C4-2B (cell line): Measurements from ENCODE around the gene TIMM21.
A peak's percentile ranks its signal among the peaks of the same experiment; 100 is the strongest.

Experiments
- H3K27ac ChIP-seq: fragments of 450-650 bp; 2 replicates; pipeline ENCODE4 v1.5.1; 2017
- ZFX ChIP-seq: fragments of 450-650 bp; IDR thresholded peaks from 2 replicates; pipeline ENCODE4 v1.6.1; 2017
- TF ChIP-seq, protein P1 (sequence below): fragments of 450-650 bp; conservative IDR thresholded peaks from 2 replicates; pipeline ENCODE4 v1.5.1; 2017; ENCODE audit warnings: mild to moderate bottlenecking

Gene TIMM21

DNA sequence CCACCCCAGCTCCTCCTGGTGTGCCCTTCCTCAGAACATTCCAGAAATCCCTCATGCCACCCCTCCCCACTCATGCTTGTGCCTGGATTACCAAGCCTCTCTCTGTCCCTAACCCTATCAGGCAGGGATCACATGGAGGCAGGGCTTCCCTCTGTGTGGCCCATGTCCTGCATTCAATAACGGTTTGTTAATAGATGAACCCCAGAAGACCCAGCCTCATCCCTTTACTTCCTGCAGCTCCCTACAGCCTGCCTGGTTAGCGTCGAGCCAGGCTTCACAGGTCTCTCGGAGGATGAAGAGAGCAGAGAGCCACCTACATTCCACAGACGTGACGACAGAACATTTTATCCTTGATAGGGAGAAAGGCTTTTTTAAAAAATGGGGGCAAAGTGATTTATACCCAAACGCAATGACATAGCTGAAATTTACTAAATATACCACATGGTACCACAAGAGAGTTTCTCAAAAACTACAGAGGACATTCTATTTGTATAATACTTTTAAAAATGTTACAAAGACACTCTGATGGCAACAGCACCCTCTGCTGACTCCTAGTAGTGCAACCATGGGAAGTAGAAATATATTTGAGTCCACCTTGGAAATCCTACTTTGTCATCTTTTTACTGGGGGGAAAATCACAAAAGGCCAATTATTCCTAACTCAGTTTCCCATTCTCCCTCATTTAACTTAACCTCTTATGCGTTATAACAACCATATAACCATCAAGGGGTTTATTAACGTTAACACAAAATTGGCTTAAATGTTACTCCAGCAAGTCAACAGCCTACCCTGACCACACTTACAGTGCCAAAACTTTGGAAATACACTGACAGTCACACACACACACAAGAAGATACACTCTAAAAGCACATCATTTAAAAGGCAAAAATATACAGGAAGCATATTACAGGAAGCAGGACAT, 31.4 kb upstream of the TIMM21 start:
- H3K27ac ChIP-seq, result peak overlapping the region; percentile 57; the same call in 1 of the 2 replicates
- TF ChIP-seq ZFX, result no peak
- TF ChIP-seq, protein P1, sequence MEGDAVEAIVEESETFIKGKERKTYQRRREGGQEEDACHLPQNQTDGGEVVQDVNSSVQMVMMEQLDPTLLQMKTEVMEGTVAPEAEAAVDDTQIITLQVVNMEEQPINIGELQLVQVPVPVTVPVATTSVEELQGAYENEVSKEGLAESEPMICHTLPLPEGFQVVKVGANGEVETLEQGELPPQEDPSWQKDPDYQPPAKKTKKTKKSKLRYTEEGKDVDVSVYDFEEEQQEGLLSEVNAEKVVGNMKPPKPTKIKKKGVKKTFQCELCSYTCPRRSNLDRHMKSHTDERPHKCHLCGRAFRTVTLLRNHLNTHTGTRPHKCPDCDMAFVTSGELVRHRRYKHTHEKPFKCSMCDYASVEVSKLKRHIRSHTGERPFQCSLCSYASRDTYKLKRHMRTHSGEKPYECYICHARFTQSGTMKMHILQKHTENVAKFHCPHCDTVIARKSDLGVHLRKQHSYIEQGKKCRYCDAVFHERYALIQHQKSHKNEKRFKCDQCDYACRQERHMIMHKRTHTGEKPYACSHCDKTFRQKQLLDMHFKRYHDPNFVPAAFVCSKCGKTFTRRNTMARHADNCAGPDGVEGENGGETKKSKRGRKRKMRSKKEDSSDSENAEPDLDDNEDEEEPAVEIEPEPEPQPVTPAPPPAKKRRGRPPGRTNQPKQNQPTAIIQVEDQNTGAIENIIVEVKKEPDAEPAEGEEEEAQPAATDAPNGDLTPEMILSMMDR, result peak; percentile 81

DNA sequence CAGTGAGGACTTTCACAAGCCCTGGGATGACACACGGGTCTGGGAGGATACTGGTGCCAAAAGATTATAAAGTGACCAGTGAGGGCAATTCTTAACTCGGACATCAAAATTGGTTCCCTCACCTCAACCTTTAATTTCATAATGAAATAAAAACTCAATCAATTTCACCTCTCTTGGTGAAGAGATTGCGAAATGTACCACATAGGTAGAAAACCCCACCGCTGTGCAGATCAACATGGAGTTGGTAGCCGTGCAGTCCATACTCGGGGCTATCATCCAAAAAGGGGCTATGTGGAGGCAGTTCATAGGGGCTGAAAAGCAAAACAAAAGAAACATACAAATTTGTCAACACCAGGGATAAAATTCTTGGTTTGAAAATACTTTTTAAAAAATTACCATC, 25.1 kb upstream of the TIMM21 start:
- TF ChIP-seq, protein P1, result no peak
- no peak for TF ChIP-seq ZFX
- H3K27ac ChIP-seq, result no peak overlapping the region

DNA sequence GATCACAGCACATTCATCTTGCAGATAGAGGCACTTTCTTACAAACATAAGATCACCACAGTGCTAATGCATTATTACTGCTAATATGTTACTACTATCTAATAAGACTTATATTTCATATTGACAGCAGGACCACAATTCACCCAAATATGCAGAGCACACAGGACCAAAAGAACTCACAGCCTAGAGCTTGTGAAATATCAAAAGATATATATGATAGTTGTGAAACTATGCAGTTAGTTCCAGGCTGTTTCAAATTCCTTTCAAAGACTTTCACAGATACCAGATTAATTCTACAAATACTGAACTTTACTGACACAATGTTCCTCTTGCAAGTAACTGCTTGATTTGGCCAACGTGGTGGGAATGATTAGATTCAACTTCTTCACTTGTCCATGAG, 23.7 kb upstream of the TIMM21 start:
- no peak overlapping the region for H3K27ac ChIP-seq
- no peak for TF ChIP-seq ZFX
- TF ChIP-seq, protein P1, result no peak

DNA sequence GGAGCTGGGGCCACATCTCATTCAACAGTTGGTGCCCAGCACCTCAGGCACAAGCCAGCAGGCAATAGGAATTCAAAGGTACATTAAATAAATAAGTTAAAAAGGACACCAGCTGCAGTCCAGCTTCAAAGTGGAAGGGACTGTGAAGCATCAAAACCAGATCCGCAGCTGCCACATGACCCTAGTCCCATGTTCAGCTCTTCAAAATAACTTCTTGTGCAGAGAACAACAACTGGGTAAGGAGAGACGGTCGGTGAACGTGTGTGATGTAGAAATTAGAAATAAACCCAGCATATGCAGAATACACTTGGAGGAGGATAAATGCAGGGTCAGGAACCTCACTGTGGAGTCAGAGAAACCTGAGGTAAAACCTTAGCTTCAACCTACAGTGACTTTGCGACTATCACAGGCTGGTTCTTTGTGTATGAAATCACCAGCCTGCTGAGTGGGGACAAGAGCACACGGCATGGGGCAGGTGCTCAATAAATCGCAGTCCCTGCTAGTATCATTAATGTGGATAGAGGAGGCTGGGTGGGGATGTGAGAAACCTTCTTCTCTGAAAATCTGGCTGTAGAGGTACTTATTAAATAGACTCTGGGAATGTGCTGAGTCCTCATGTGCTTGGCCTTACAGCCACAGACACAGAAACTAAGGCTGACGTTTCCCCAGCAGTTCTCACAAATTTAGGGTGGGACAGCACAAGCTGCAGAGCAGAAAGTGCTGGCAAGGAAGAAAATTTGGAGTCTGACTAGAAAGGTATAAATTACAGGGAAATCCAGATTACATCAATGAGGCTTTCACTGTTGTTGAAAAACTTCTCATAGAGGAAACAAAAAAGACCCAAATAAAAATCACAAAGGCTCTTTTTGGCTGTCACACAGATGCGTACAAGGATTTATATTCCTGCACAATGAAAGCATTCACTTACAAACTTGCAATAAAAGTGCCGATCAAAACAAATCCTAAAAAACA, 21.4 kb upstream of the TIMM21 start:
- no peak overlapping the region for H3K27ac ChIP-seq
- TF ChIP-seq, protein P1, result no peak
- no peak for TF ChIP-seq ZFX

DNA sequence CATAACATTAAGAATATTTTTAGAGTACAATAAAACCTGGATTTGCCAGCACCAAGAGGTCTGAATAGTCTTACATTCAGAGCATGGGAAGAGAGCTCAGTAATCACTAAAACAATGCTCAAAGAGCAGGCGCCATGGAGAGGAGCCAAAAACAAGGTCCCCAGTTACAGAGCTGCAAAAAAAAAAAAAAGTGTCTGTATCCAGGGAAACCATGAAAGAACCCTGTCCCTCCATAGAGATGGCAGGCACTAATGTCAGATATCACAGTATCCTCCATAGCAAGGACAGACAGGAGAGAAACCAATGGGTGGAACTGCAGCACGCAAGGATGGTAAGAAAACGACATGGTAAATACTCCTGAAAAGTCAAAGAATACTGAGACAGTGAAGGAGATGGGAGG, 20.2 kb upstream of the TIMM21 start:
- H3K27ac ChIP-seq, result no peak overlapping the region
- TF ChIP-seq, protein P1, result no peak
- TF ChIP-seq ZFX, result no peak

DNA sequence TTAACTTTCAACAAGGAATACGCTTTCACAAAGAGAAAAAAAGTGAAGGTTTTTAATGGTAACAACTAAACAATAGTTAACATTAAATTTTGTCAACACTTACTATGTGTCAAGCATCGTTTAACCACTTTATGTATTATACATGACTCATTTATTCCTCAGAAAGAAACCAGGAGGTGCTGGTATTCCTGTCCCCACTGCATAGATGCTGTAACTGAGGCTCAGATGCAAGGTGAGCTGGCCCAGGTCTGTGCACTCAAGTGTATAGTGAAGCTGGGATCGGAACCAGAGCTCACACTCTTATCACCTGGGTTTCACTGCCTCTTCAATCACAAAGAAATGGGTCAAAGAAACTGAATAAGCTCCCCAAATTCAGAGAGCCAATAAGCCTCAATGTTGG, 17.2 kb upstream of the TIMM21 start:
- TF ChIP-seq, protein P1, result no peak
- TF ChIP-seq ZFX, result no peak
- H3K27ac ChIP-seq, result no peak overlapping the region; the same call in 1 of the 2 replicates
